ENCODE results near the gene HEATR5B.
"Not testable (repeated sequence)": the region's sequence is repeated elsewhere in the genome, so short reads cannot be mapped to it uniquely, and the experiment has no call there.

The HEATR5B gene

DNA sequence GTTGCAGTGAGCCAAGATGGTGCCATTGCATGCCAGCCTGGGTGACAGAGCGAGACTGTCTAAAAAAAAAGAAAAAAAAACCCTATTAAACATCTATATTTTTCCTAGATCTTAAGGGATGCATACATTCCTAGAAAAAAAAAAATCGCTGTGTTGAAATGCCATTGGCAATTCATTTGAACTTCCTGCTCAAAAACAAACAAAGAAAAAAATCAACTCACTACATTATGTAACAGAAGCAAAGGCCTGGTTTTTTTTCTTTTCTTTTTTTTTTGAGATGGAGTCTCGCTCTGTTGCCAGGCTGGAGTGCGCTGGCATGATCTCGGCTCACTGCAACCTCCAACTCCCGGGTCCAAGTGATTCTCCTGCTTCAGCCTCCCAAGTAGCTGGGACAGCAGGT is 96.2 kb downstream of the HEATR5B start:
- no peaks in the 10 kb centered on the region for H4K20me1 ChIP-seq (ENCODE audit: insufficient read depth)
- H3K27ac ChIP-seq: no peak overlapping the region

DNA sequence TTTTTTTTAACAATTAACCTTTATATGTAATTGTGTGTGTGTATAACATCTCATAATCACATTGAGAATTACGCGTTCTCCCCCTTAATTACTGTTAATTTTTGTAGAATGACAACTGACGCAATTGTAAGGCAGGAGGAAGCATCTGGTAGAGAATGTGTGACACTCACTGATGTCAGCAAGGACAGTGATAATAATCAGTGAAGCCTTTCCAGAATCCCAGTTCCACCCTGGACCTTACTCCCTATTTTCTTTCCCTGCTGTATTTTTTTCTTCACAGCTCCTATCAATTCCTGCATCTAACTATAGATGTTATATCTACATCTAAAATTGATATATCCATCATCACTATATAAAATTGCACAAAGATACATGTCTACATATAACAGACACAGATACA is 101.7 kb downstream of the HEATR5B start:
- no peak overlapping the region for H3K4me3 ChIP-seq (IDR thresholded peaks at IDR 0.05; ENCODE audit: insufficient read depth, low read depth, low read length)
- H3K27me3 ChIP-seq (ENCODE audit: insufficient read depth, low read depth): no peaks in the 10 kb centered on the region
- H2AFZ ChIP-seq (ENCODE audit: low read depth): no peak overlapping the region
- H4K20me1 ChIP-seq (ENCODE audit: insufficient read depth): no peaks in the 10 kb centered on the region
- no peaks in the 10 kb centered on the region for H3K79me2 ChIP-seq (ENCODE audit: insufficient read depth, low read depth)
- TF ChIP-seq, protein P1, sequence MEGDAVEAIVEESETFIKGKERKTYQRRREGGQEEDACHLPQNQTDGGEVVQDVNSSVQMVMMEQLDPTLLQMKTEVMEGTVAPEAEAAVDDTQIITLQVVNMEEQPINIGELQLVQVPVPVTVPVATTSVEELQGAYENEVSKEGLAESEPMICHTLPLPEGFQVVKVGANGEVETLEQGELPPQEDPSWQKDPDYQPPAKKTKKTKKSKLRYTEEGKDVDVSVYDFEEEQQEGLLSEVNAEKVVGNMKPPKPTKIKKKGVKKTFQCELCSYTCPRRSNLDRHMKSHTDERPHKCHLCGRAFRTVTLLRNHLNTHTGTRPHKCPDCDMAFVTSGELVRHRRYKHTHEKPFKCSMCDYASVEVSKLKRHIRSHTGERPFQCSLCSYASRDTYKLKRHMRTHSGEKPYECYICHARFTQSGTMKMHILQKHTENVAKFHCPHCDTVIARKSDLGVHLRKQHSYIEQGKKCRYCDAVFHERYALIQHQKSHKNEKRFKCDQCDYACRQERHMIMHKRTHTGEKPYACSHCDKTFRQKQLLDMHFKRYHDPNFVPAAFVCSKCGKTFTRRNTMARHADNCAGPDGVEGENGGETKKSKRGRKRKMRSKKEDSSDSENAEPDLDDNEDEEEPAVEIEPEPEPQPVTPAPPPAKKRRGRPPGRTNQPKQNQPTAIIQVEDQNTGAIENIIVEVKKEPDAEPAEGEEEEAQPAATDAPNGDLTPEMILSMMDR (conservative IDR thresholded peaks at IDR 0.05; ENCODE audit: low read depth, low read length): no peak
- no peak overlapping the region for H3K27ac ChIP-seq
- H3K36me3 ChIP-seq (ENCODE audit: insufficient read depth): no peaks in the 10 kb centered on the region
- H3K9ac ChIP-seq: no peak overlapping the region
- no peak overlapping the region for H3K4me2 ChIP-seq
- no peaks in the 10 kb centered on the region for H3K4me1 ChIP-seq (ENCODE audit: low read depth, poor library complexity, severe bottlenecking)

More for the DNA sequence above, 96.2 kb downstream of the HEATR5B start:
- H3K9ac ChIP-seq: no peak overlapping the region
- H3K79me2 ChIP-seq (ENCODE audit: insufficient read depth, low read depth): no peaks in the 10 kb centered on the region
- no peak overlapping the region for H3K4me2 ChIP-seq
- H3K36me3 ChIP-seq (ENCODE audit: insufficient read depth): no peaks in the 10 kb centered on the region
- no peak overlapping the region for H2AFZ ChIP-seq (ENCODE audit: low read depth)
- TF ChIP-seq, protein P1 (conservative IDR thresholded peaks at IDR 0.05; ENCODE audit: low read depth, low read length): no peak
- H3K4me3 ChIP-seq (IDR thresholded peaks at IDR 0.05; ENCODE audit: insufficient read depth, low read depth, low read length): no peak overlapping the region
- no peaks in the 10 kb centered on the region for H3K4me1 ChIP-seq (ENCODE audit: low read depth, poor library complexity, severe bottlenecking)
- no peaks in the 10 kb centered on the region for H3K27me3 ChIP-seq (ENCODE audit: insufficient read depth, low read depth)

DNA sequence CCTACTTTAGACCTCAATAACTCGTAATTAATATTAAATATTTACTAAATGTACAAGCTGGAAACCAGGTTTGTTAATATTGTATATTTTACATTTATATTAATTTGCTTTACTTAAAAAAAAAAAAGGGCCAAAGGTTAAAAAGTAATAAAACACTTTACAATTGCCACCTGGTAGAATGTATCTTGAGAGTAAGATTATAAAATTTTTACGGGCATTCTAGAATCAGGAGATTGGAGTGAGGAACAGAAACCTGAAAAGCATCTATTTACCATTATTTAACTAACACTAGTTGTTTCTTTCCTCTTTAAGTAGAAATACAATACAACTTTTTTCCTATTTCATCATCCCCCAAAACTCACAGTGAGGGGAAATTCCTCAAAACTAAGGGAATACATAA is 102.3 kb downstream of the HEATR5B start:
- H3K9ac ChIP-seq: no peak overlapping the region
- no peaks in the 10 kb centered on the region for H3K79me2 ChIP-seq (ENCODE audit: insufficient read depth, low read depth)
- H4K20me1 ChIP-seq (ENCODE audit: insufficient read depth): no peaks in the 10 kb centered on the region
- no peak overlapping the region for H2AFZ ChIP-seq (ENCODE audit: low read depth)
- no peak overlapping the region for H3K4me3 ChIP-seq (IDR thresholded peaks at IDR 0.05; ENCODE audit: insufficient read depth, low read depth, low read length)
- no peaks in the 10 kb centered on the region for H3K4me1 ChIP-seq (ENCODE audit: low read depth, poor library complexity, severe bottlenecking)
- H3K4me2 ChIP-seq: no peak overlapping the region
- no peak overlapping the region for H3K27ac ChIP-seq
- H3K36me3 ChIP-seq (ENCODE audit: insufficient read depth): no peaks in the 10 kb centered on the region
- no peaks in the 10 kb centered on the region for H3K27me3 ChIP-seq (ENCODE audit: insufficient read depth, low read depth)
- TF ChIP-seq, protein P1 (conservative IDR thresholded peaks at IDR 0.05; ENCODE audit: low read depth, low read length): no peak

DNA sequence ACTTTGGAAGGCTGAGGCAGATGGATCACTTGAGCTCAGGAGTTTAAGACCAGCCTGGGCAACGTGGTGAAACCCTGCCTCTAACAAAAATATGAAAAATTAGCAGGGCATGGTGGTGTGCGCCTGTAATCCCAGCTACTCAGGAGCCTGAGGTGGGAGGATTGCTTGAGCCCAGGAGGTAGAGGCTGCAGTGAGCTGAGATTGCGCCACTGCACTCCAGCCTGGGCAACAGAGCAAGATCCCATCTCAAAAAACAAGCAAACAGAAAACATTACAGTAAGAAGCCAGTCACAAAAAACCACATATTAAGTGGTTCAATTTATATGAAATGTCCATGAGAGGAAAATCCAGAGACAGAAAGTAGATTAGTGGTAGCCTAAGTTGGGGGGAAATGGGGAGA is 105.2 kb downstream of the HEATR5B start:
- not testable (repeated sequence) for H3K27me3 ChIP-seq (ENCODE audit: insufficient read depth, low read depth); H3K79me2 ChIP-seq (ENCODE audit: insufficient read depth, low read depth); H3K27ac ChIP-seq; H3K9ac ChIP-seq; H3K4me2 ChIP-seq; H3K4me3 ChIP-seq (IDR thresholded peaks at IDR 0.05; ENCODE audit: insufficient read depth, low read depth, low read length); H2AFZ ChIP-seq (ENCODE audit: low read depth); H3K36me3 ChIP-seq (ENCODE audit: insufficient read depth); H4K20me1 ChIP-seq (ENCODE audit: insufficient read depth); H3K4me1 ChIP-seq (ENCODE audit: low read depth, poor library complexity, severe bottlenecking)

DNA sequence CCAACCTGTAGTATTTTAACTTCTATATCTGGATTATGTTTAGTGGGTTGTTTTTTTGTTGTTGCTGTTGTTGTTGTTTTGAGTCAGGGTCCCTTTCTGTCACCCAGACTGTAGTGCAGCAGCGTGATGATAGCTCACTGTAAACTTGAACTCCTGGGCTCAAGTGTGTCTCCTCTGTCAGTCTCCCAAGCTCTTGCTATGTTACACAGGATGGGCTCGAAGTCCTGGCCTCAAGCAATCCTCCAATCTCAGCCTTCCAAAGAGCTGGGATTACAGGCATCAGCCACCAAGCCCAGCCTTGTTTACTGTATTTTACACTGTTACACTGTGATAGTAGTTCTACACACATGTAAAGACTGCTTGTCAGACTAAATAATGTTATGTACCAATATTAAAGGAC is 108.1 kb downstream of the HEATR5B start:
- H4K20me1 ChIP-seq (ENCODE audit: insufficient read depth): no peaks in the 10 kb centered on the region
- H3K27me3 ChIP-seq (ENCODE audit: insufficient read depth, low read depth): no peaks in the 10 kb centered on the region
- H3K4me1 ChIP-seq (ENCODE audit: low read depth, poor library complexity, severe bottlenecking): no peaks in the 10 kb centered on the region

More for the DNA sequence above, 108.1 kb downstream of the HEATR5B start:
- H3K36me3 ChIP-seq (ENCODE audit: insufficient read depth): no peaks in the 10 kb centered on the region
- H3K9ac ChIP-seq: no peak overlapping the region
- no peak overlapping the region for H2AFZ ChIP-seq (ENCODE audit: low read depth)
- no peaks in the 10 kb centered on the region for H3K79me2 ChIP-seq (ENCODE audit: insufficient read depth, low read depth)
- no peak overlapping the region for H3K4me3 ChIP-seq (IDR thresholded peaks at IDR 0.05; ENCODE audit: insufficient read depth, low read depth, low read length)
- TF ChIP-seq, protein P1 (conservative IDR thresholded peaks at IDR 0.05; ENCODE audit: low read depth, low read length): no peak
- H3K4me2 ChIP-seq: no peak overlapping the region
- no peak overlapping the region for H3K27ac ChIP-seq
